ENCODE data around the gene CYP2B6.

The CYP2B6 gene

GRCh38 chr19:40990972-40991381 is at the start of gene CYP2B6:
Gene CYP2B6 (plus strand): TSS chr19:40991282. CDS start chr19:40991306, 24 bp downstream.
- TF ChIP-seq, protein P1, sequence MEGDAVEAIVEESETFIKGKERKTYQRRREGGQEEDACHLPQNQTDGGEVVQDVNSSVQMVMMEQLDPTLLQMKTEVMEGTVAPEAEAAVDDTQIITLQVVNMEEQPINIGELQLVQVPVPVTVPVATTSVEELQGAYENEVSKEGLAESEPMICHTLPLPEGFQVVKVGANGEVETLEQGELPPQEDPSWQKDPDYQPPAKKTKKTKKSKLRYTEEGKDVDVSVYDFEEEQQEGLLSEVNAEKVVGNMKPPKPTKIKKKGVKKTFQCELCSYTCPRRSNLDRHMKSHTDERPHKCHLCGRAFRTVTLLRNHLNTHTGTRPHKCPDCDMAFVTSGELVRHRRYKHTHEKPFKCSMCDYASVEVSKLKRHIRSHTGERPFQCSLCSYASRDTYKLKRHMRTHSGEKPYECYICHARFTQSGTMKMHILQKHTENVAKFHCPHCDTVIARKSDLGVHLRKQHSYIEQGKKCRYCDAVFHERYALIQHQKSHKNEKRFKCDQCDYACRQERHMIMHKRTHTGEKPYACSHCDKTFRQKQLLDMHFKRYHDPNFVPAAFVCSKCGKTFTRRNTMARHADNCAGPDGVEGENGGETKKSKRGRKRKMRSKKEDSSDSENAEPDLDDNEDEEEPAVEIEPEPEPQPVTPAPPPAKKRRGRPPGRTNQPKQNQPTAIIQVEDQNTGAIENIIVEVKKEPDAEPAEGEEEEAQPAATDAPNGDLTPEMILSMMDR (IDR thresholded peaks at IDR 0.05): no peak
- Histone ChIP-seq H3K4me3 (ENCODE audit: low read depth in 1 of 2, low read length in 1 of 2) (no peak within 1 kb of the TSS), H3K4me1 (ENCODE audit: control insufficient read depth in 1 of 2, insufficient read depth in 1 of 2, low read depth in 1 of 2, low read length in 1 of 2) (no peaks in the 10 kb centered on the region)

GRCh38 chr19:40941481-40942219 is 49.4 kb upstream of the CYP2B6 start:
- TF ChIP-seq, protein P1 (IDR thresholded peaks at IDR 0.05): no peak
- Histone ChIP-seq H3K9me3 (no peaks in the 10 kb centered on the region), H3K4me3 (ENCODE audit: low read depth in 1 of 2, low read length in 1 of 2) (no peak overlapping the region), H3K36me3 (no peaks in the 10 kb centered on the region), H3K27ac (no peak overlapping the region), H3K27me3 (peaks cover 20% of the 10 kb centered on the region), H3K4me1 (ENCODE audit: control insufficient read depth in 1 of 2, insufficient read depth in 1 of 2, low read depth in 1 of 2, low read length in 1 of 2) (no peaks in the 10 kb centered on the region)

More at GRCh38 chr19:40990972-40991381, at the start of gene CYP2B6:
- no peaks in the 10 kb centered on the region for H3K9me3 ChIP-seq
- no peaks in the 10 kb centered on the region for H3K36me3 ChIP-seq
- no peak within 1 kb of the TSS for H3K27ac ChIP-seq
- peaks cover 13% of the 10 kb centered on the region for H3K27me3 ChIP-seq

DNA sequence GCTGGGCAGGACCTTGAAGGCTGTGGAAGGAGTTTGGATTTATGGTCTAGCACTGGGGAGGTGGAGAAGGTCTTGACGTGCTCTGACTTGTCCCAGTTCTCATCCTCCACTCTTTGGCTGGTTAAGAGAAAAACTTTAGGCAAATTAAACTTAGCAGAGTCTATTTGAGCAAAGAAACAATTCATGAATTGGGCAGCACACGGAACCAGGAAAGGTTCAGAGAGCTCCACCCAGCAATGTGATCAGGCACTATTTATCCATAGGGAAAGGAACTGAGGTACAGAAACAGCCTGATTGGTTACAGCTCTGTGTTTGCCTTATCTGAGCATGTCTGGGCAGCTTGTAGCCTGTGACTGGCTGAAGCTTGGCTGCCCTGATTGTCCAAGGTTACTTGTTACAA is 45.4 kb upstream of the CYP2B6 start:
- Histone ChIP-seq H3K4me1 (ENCODE audit: control insufficient read depth in 1 of 2, insufficient read depth in 1 of 2, low read depth in 1 of 2, low read length in 1 of 2) (no peaks in the 10 kb centered on the region), H3K36me3 (no peaks in the 10 kb centered on the region), H3K27ac (no peak overlapping the region), H3K4me3 (ENCODE audit: low read depth in 1 of 2, low read length in 1 of 2) (no peak overlapping the region), H3K27me3 (peaks cover 22% of the 10 kb centered on the region), H3K9me3 (no peaks in the 10 kb centered on the region)
- TF ChIP-seq, protein P1 (IDR thresholded peaks at IDR 0.05): no peak

DNA sequence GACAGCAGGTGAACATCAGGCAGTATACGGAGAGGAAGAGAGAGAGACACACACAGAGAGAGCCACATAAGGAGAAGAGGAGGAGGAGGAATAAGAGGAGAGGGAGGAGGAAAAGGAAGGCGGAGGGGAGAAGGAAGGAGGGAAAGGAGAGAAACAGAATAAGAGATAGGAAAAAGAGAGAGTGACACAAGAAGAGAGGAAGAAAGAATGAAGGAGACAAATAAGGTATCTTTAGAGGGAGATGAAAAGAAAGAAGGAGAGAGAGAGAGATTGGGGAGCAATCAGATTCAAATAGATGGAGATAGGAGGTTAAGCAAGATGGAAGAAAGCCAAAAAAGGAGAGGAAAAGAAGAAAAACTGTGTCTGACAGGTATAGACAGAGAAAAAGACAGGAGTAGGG is 44.0 kb upstream of the CYP2B6 start:
- Histone ChIP-seq H3K4me1 (ENCODE audit: control insufficient read depth in 1 of 2, insufficient read depth in 1 of 2, low read depth in 1 of 2, low read length in 1 of 2) (no peaks in the 10 kb centered on the region), H3K27ac (no peak overlapping the region), H3K4me3 (ENCODE audit: low read depth in 1 of 2, low read length in 1 of 2) (no peak overlapping the region), H3K27me3 (peaks cover 22% of the 10 kb centered on the region), H3K9me3 (no peaks in the 10 kb centered on the region), H3K36me3 (no peaks in the 10 kb centered on the region)
- TF ChIP-seq, protein P1 (IDR thresholded peaks at IDR 0.05): no peak

DNA sequence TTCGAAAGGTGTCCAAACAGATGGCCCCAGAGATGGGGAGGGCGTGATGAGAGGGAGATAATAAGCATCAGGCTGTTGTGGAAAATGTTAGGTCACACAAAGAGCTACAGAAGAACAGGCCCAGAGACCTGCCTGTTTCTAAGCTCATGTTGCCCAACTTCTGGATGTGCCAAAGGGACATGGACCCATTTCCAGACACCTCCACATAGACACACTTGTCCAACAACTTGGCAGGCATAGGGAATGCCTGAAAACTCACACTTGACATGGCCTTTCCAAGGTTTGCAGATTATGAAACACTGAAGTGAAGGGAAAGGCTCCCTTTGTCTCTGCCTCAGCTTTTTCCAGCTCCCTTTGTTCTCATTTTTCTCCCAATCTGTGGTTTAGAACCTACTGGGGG is 43.5 kb upstream of the CYP2B6 start:
- H3K4me1 ChIP-seq (ENCODE audit: control insufficient read depth in 1 of 2, insufficient read depth in 1 of 2, low read depth in 1 of 2, low read length in 1 of 2): no peaks in the 10 kb centered on the region

More for the DNA sequence above, 43.5 kb upstream of the CYP2B6 start:
- TF ChIP-seq, protein P1 (IDR thresholded peaks at IDR 0.05): no peak
- no peak overlapping the region for H3K27ac ChIP-seq
- H3K36me3 ChIP-seq: no peaks in the 10 kb centered on the region
- peaks cover 19% of the 10 kb centered on the region for H3K27me3 ChIP-seq
- H3K9me3 ChIP-seq: no peaks in the 10 kb centered on the region
- no peak overlapping the region for H3K4me3 ChIP-seq (ENCODE audit: low read depth in 1 of 2, low read length in 1 of 2)
